ENCODE measurements around the gene COA8. TPM values are rescaled to one million over a fixed set of nuclear protein-coding genes. Genes with fewer than 3 reads are reported as not detected.

Gene COA8
- total and polyA plus RNA-seq, 2 of the 8 experiments (the other 6 are each of a cell fraction or from before 2014, with no cell fraction given), result 7.1 to 35.5 TPM

GRCh38 chr14:103616635-103617300 is 54.0 kb downstream of the COA8 start (continued):
- TF ChIP-seq CHD1 (IDR thresholded peaks at IDR 0.05; ENCODE audit: low read depth, low read length) (no peak), CTBP2 (IDR thresholded peaks at IDR 0.05; ENCODE audit: borderline replicate concordance, insufficient read depth, insufficient read length, low read length) (no peak), POLR2AphosphoS5 (IDR thresholded peaks at IDR 0.05; ENCODE audit: low read depth, low read length) (no peak)

Data from H1 (cell line).